Aorta (tissue), 4 donors: ENCODE data around the gene OR2A1. TPM values are rescaled to one million over a fixed set of nuclear protein-coding genes. Genes with fewer than 3 reads are reported as not detected.

Experiments used
- polyA plus RNA-seq, 2 donors: library from polyadenylated mRNA; stranded (reverse); fragments of 200-250 nt; gene quantifications; one replicate each; pipeline ENCODE4 v1.2.3, GENCODE V29; 2013
- total RNA-seq, 2 donors: library from RNA; stranded (reverse); fragmentation: NEBNext Ultra II Directional; extraction: Animal tissue kit (Norgen Biotek cat#: 25700); gene quantifications; one replicate each; pipeline ENCODE4 v1.2.1, GENCODE V29; 2021
- donor health status: healthy with polysubstance abuse.
- donor health status: Bipolar disorder and iron deficiency.
- donor health status: DM: no; HTN: no; CAD: no.
- donor health status: DM: yes; HTN: yes; CAD: no.

OR2A1 gene
- total and polyA plus RNA-seq, 4 donors: 0.16 to 0.59 (median 0.44) TPM

Other genes with a start within 250 kb of the OR2A1 start
- not detected for gene OR2A25, start 242.6 kb upstream of the OR2A1 start, total RNA-seq
- gene OR2A25, start 242.6 kb upstream of the OR2A1 start, polyA plus RNA-seq: not detected
- not detected for gene OR2A12, start 226.1 kb upstream of the OR2A1 start, total RNA-seq
- not detected for gene OR2A12, start 226.1 kb upstream of the OR2A1 start, polyA plus RNA-seq
- not detected for gene OR2A2, start 202.8 kb upstream of the OR2A1 start, total RNA-seq
- gene OR2A2, start 202.8 kb upstream of the OR2A1 start, polyA plus RNA-seq: not detected
- gene OR2A14, start 189.2 kb upstream of the OR2A1 start, total RNA-seq: not detected
- gene OR2A14, start 189.2 kb upstream of the OR2A1 start, polyA plus RNA-seq: not detected
- 1 to 10 TPM in 1 of 2 donors, not detected in 1; 4.3 TPM for gene CTAGE4, start 129.0 kb upstream of the OR2A1 start, total RNA-seq
- 1 to 10 TPM; 1.5 to 2.0 TPM for gene CTAGE4, start 129.0 kb upstream of the OR2A1 start, polyA plus RNA-seq
- 1 to 10 TPM; 4.6 to 9.8 TPM for gene ARHGEF35, start 116.6 kb upstream of the OR2A1 start, total RNA-seq
- gene ARHGEF35, start 116.6 kb upstream of the OR2A1 start, polyA plus RNA-seq: 10 to 100 TPM in 1 of 2 donors, 1 to 10 TPM in 1; 4.7 to 11.3 TPM
- 1 to 10 TPM in 1 of 2 donors, not detected in 1; 1.3 TPM for gene OR2A42, start 72.8 kb upstream of the OR2A1 start, total RNA-seq
- under 1 TPM; 0.03 to 0.50 TPM for gene OR2A42, start 72.8 kb upstream of the OR2A1 start, polyA plus RNA-seq
- 1 to 10 TPM; 1.5 to 4.7 TPM for gene OR2A7, start 47.6 kb upstream of the OR2A1 start, total RNA-seq
- gene OR2A7, start 47.6 kb upstream of the OR2A1 start, polyA plus RNA-seq: under 1 TPM in 1 of 2 donors, not detected in 1; 0.67 TPM
- gene CTAGE8, start 43.1 kb upstream of the OR2A1 start, total RNA-seq: 1 to 10 TPM in 1 of 2 donors, under 1 TPM in 1; 0.21 to 1.2 TPM
- not detected for gene CTAGE8, start 43.1 kb upstream of the OR2A1 start, polyA plus RNA-seq
- gene ARHGEF5, start 43.0 kb downstream of the OR2A1 start, total RNA-seq: 10 to 100 TPM in 1 of 2 donors, 1 to 10 TPM in 1; 9.0 to 14.5 TPM
- gene ARHGEF5, start 43.0 kb downstream of the OR2A1 start, polyA plus RNA-seq: 1 to 10 TPM; 2.5 to 9.1 TPM
- gene NOBOX, start 91.3 kb downstream of the OR2A1 start, total RNA-seq: not detected
- not detected for gene NOBOX, start 91.3 kb downstream of the OR2A1 start, polyA plus RNA-seq